HG02759 (cell line): ENCODE data around the gene MANEAL.

Source experiments
- ATAC-seq: cut with Tn5 transposase; IDR thresholded peaks from one replicate; pipeline ENCODE4 v1.9.1; 2021; ENCODE audit warnings: mild to moderate bottlenecking, moderate library complexity; ENCODE audit not compliant: unreplicated experiment

The MANEAL gene

DNA sequence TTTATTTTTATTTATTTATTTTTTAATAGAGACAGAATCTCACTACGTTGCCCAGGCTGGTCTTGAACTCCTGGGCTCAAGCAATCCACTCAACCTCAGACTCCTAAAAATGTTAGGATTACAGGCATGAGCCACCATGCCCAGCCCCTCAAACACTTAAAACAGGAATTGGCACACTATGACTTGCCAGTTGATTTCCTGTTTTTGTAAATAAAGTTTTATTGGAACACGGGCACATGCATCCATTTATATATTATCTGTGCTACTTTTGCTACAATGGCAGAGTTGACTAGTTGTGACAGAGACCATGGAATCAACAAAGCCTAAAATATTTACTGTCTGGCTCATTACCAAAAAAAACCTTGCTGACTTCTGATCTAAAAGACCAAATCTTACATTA, 30.4 kb downstream of the MANEAL start:
- no peak for ATAC-seq

DNA sequence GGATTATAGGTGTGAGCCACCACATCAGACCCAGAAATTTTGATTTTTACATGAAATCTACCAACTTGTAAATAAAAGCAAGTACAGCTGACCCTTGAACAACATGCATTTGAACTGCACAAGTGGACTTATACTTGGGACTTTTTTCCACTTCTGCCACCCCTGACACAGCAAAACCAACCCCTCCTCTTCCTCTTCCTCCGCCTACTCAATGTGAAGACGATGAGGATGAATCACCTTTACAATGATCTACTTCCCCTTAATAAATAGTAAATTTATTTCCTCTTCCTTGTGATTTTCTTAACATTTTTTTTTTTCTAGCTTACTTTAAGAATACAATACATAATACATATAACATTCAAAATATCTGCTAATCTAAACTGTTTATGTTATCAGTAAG, 31.9 kb downstream of the MANEAL start:
- ATAC-seq: no peak

GRCh38 chr1:37828410-37829074, 34.9 kb downstream of the MANEAL start:
- no peak for ATAC-seq

DNA sequence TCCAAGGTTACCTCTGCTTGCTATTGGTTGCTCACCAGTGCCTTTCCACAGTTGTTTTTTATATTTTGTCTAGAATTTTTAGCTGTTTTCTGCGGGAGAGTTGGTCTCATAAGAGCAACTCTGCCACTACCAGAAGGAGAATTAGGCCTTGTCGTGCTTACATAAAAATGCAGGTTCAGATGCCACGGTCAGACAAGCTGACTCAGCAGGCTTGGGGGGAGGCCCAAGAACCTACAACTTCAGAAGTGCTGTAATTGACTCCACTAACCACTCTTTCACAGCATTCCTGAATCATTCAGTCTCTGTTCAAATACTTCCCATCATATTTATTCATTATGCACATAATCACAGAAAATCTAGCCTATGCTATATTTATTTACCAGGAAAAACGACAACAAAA, 37.5 kb downstream of the MANEAL start:
- ATAC-seq: no peak

DNA sequence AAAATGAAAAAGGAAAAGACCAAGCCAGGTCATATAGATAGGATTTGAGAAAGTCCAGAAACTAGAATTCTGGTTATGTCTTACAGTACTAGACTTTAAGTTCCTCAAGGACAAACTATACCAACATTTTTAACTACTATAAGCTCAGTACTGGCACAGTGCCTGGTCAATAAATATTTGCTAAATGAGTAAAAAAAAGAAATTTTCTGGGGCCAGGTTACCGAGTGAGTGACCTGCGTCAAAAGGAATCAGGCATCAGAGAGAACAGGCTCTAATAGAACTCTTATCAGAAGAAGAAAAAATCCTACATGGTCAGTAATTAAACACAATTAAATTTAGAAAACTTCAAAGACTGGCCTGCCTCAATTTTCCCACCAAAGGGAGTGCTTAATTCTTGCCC, 38.2 kb downstream of the MANEAL start:
- no peak for ATAC-seq

- ATAC-seq: no peak
Observed at GRCh38 chr1:37836788-37837187, 43.1 kb downstream of the MANEAL start.

GRCh38 chr1:37839676-37840075, 46.0 kb downstream of the MANEAL start:
- no peak for ATAC-seq

- no peak for ATAC-seq
Observed at GRCh38 chr1:37840711-37841110, 47.1 kb downstream of the MANEAL start.

DNA sequence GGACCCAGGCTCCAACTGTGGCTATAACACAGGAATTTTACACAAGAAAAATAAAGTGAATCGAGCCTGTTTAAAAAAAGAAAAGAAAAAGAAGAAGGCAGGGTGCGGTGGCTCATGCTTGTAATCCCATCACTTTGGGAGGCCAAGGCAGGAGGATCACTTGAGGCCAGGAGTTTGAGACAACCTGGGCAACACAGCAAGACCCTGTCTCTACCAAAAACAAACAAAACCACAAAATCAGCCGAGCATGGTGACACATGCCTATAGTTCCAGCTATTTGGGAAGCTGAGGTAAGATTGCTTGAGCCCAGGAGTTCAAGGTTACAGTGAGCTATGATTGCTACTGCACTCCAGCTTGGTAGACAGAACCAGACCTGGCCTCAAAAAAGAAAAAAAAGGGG, 48.0 kb downstream of the MANEAL start:
- no peak for ATAC-seq

DNA sequence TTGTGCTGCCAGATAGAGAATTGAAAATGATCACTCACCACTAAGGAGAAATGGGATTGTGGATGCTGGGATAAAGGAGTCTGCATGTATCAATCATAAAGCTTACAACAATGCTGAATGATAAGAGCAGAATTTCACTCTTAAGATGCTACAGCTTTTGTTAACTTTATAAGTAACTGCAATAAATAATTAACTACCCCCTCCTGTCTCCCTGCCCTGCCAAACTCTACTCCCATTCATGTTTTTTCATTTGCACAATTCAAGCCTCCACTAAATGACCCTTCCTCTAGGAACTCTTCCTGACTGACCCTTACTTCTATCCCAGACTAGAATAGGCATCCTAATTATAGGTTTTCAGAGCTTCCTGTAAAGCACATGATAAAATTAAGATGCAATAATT, 50.9 kb downstream of the MANEAL start:
- no peak for ATAC-seq

DNA sequence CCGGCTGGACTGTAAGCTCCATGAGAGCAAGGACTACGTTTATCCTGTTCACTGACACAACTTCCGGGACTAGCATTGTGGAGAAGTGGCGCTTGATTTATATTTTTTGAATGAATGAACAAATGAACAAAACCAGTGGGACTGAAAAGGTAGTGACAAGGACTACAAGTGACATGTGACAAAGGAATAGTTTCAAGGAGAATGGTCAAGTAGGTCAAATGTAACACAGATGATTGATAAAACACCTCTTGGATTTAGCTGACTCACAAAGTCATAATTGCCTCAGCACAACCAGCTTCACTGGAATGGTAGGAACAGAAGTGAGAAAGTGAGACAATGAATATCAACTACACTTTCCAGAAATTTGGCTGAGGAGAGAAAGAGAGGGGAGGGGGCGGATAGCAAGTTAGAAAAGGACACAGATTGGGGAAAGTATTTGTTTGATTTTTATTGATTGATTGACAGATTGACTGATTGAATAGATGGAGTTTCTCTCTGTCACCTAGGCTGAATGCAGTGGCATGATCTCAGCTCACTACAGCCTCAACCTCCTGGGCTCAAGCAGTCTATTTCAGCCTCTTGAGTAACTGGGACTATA, 51.5 kb downstream of the MANEAL start:
- no peak for ATAC-seq

DNA sequence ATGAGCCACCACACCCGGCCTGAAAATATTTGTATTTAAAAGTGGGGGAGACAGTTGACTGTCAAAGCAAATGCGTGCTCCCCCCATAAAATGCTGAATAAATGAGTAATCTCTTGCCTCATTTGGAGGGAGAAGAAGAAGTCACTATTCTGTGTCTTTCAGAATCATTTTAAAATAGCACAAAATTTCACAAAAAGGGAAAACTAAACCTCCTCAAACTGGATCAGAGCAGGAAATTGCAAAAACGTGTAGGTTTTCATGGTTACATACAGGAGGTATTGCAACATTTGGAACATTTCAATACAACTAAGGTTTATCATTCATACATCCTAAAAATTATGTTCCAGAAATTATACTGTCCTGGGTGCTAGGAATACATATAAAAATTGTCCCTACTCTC, 52.1 kb downstream of the MANEAL start:
- ATAC-seq: no peak

- no peak for ATAC-seq
Observed at GRCh38 chr1:37846647-37847339, 53.1 kb downstream of the MANEAL start.

GRCh38 chr1:37849480-37849879, 55.8 kb downstream of the MANEAL start:
- ATAC-seq: no peak

GRCh38 chr1:37850352-37850955, 56.8 kb downstream of the MANEAL start:
- ATAC-seq: no peak
